HG02884 (cell line): ENCODE data around the gene TMEM95.

Source experiments
- ATAC-seq: cut with Tn5 transposase; IDR thresholded peaks from one replicate; pipeline ENCODE4 v1.9.1; 2021; ENCODE audit warnings: mild to moderate bottlenecking, moderate library complexity; ENCODE audit not compliant: unreplicated experiment

TMEM95 gene

GRCh38 chr17:7374353-7374752 is 19.4 kb downstream of the TMEM95 start:
- no peak for ATAC-seq

GRCh38 chr17:7379134-7379533 is 24.2 kb downstream of the TMEM95 start:
- ATAC-seq = no peak

- ATAC-seq = no peak
Observed at GRCh38 chr17:7380321-7380720, 25.4 kb downstream of the TMEM95 start.

- ATAC-seq = no peak
Observed at GRCh38 chr17:7380855-7381683, 26.1 kb downstream of the TMEM95 start, which contains the start of gene TNK1. TSS of gene TNK1 (plus strand) at chr17:7381089. CDS start at chr17:7382927, 1,838 bp downstream.

GRCh38 chr17:7382901-7383300 is 27.9 kb downstream of the TMEM95 start:
- ATAC-seq = no peak

GRCh38 chr17:7383371-7383741 is 28.4 kb downstream of the TMEM95 start:
- ATAC-seq = no peak

GRCh38 chr17:7383742-7384488 is 29.0 kb downstream of the TMEM95 start:
- ATAC-seq = no peak

- no peak for ATAC-seq
Observed at GRCh38 chr17:7384489-7385081, 29.6 kb downstream of the TMEM95 start.

- no peak for ATAC-seq
Observed at GRCh38 chr17:7388856-7389255, 33.9 kb downstream of the TMEM95 start.

- ATAC-seq = no peak
Observed at GRCh38 chr17:7389924-7390910, 35.3 kb downstream of the TMEM95 start.

GRCh38 chr17:7391307-7391706 is 36.4 kb downstream of the TMEM95 start:
- ATAC-seq = no peak

- ATAC-seq = no peak
Observed at GRCh38 chr17:7392696-7393612, 38.0 kb downstream of the TMEM95 start.

- ATAC-seq = peak; percentile 32
Observed at GRCh38 chr17:7393613-7394451, 38.9 kb downstream of the TMEM95 start.

- peak; percentile 70 for ATAC-seq
Observed at GRCh38 chr17:7394452-7395191, 39.7 kb downstream of the TMEM95 start, which contains the start of gene PLSCR3. TSS of gene PLSCR3 (minus strand) at chr17:7394525. CDS start at chr17:7394110, 415 bp downstream.

GRCh38 chr17:7396147-7396546 is 41.2 kb downstream of the TMEM95 start:
- no peak for ATAC-seq

- no peak for ATAC-seq
Observed at GRCh38 chr17:7398612-7399011, 43.7 kb downstream of the TMEM95 start.

GRCh38 chr17:7403043-7403726 is 48.2 kb downstream of the TMEM95 start:
- no peak for ATAC-seq
